Lower leg skin (tissue), 4 donors: ENCODE measurements around the gene POLR2L. TPM values are rescaled to one million over a fixed set of nuclear protein-coding genes. Genes with fewer than 3 reads are reported as not detected.

Experiments used
- DNase-seq, 2 donors: peaks; one replicate each; pipeline ENCODE4 v3.0.0-alpha.2; 2019; ENCODE audit warnings: low spot score in 2 of 2
- H3K4me3 ChIP-seq: fragments of 200-600 bp; sonication (generic); 2 replicates; pipeline ENCODE4 v1.5.1; 2017; ENCODE audit warnings: mild to moderate bottlenecking, low read depth; ENCODE audit not compliant: poor library complexity, severe bottlenecking
- POLR2A ChIP-seq, 2 donors: fragments of 450-650 bp; IDR thresholded peaks; one replicate each; pipeline ENCODE4 v1.6.1; 2016 to 2017; ENCODE audit warnings: antibody characterized with exemption in 2 of 2, mild to moderate bottlenecking in 1 of 2, moderate library complexity in 1 of 2
- WGBS, 2 donors: methylation state at CpG; one replicate each; pipeline ENCODE4 v1.1.5; 2018; 5-methylcytosine and 5-hydroxymethylcytosine counted together
- intact Hi-C: fragments of 100-400 bp; cut with DNase I; formaldehyde crosslinking; loops from one replicate; pipeline ENCODE4 v1.15.0; 2023; ENCODE audit warnings: low total_unique reads
- total RNA-seq, 4 donors: library from RNA; depleted of rRNA; stranded (reverse); fragments of >200 nt; gene quantifications; one replicate each; pipeline ENCODE4 v1.1.0, GENCODE V29; 2016
- TF ChIP-seq, protein P1 (sequence below), 3 donors: fragments of 450-650 bp; IDR thresholded peaks; one replicate each; pipeline ENCODE4 v1.5.1; 2016; ENCODE audit warnings: antibody characterized with exemption in 3 of 3, mild to moderate bottlenecking in 3 of 3, moderate library complexity in 2 of 3

Gene POLR2L
- total RNA-seq, 4 donors from 2014 or later: 39.1 to 61.2 (median 51.4) TPM

GRCh38 chr11:867856-868358 is 25.6 kb upstream of the POLR2L start:
- no peak overlapping the region for H3K4me3 ChIP-seq
- DNase-seq: no peak
- intact Hi-C loops: no loop called here
- WGBS, 2 donors: 81 to 93% methylated on average over 8 of the region's 8 CpGs
- no peak for TF ChIP-seq POLR2A (IDR thresholded peaks at IDR 0.05)
- TF ChIP-seq, protein P1, sequence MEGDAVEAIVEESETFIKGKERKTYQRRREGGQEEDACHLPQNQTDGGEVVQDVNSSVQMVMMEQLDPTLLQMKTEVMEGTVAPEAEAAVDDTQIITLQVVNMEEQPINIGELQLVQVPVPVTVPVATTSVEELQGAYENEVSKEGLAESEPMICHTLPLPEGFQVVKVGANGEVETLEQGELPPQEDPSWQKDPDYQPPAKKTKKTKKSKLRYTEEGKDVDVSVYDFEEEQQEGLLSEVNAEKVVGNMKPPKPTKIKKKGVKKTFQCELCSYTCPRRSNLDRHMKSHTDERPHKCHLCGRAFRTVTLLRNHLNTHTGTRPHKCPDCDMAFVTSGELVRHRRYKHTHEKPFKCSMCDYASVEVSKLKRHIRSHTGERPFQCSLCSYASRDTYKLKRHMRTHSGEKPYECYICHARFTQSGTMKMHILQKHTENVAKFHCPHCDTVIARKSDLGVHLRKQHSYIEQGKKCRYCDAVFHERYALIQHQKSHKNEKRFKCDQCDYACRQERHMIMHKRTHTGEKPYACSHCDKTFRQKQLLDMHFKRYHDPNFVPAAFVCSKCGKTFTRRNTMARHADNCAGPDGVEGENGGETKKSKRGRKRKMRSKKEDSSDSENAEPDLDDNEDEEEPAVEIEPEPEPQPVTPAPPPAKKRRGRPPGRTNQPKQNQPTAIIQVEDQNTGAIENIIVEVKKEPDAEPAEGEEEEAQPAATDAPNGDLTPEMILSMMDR (IDR thresholded peaks at IDR 0.05): no peak

- intact Hi-C loops: no loop called here
- 82 to 88% methylated on average over 11 to 14 of the region's 14 CpGs for WGBS, 2 donors
Observed at GRCh38 chr11:866481-866880, 24.2 kb upstream of the POLR2L start.

GRCh38 chr11:865462-866430 is 23.4 kb upstream of the POLR2L start:
- 73 to 77% methylated on average over 30 to 37 of the region's 41 CpGs for WGBS, 2 donors
- intact Hi-C loops: no loop called here
- DNase-seq: no peak
- TF ChIP-seq, protein P1 (IDR thresholded peaks at IDR 0.05): no peak
- TF ChIP-seq POLR2A (IDR thresholded peaks at IDR 0.05): no peak
- H3K4me3 ChIP-seq: no peak overlapping the region

More at GRCh38 chr11:866481-866880, 24.2 kb upstream of the POLR2L start:
- TF ChIP-seq, protein P1 (IDR thresholded peaks at IDR 0.05): no peak
- no peak for TF ChIP-seq POLR2A (IDR thresholded peaks at IDR 0.05)
- no peak for DNase-seq
- H3K4me3 ChIP-seq: no peak overlapping the region

DNA sequence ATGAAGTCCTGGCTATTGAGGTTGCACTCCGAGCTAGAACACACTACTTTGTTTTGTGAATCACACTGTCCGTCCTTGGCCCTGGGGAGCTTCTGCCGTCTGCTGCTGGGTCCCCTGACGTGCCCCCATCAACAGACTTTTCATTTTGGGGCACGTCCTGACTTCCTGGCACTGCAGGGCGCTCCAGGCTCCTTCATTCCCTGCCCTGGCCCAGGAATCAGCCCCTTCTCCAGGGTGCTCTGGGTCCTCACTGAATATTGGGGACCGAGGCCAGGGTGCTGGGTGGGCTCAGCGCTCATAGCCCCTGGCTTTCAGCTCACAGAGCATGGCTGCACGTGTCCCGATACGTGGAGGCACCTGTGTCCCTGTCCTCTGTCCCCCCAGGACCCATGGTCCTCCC is 22.6 kb upstream of the POLR2L start:
- intact Hi-C loops: no loop called here
- TF ChIP-seq POLR2A (IDR thresholded peaks at IDR 0.05): no peak
- TF ChIP-seq, protein P1 (IDR thresholded peaks at IDR 0.05): no peak
- no peak for DNase-seq
- 88 to 89% methylated on average over 10 to 11 of the region's 11 CpGs for WGBS, 2 donors
- H3K4me3 ChIP-seq: no peak overlapping the region

GRCh38 chr11:863910-864827 is 21.8 kb upstream of the POLR2L start:
- WGBS, 2 donors: 92% methylated on average over 22 to 31 of the region's 31 CpGs
- intact Hi-C loops: no loop called here

More at GRCh38 chr11:863910-864827, 21.8 kb upstream of the POLR2L start:
- H3K4me3 ChIP-seq: no peak overlapping the region
- no peak for DNase-seq
- TF ChIP-seq, protein P1 (IDR thresholded peaks at IDR 0.05): no peak
- TF ChIP-seq POLR2A (IDR thresholded peaks at IDR 0.05): no peak
